Activated gamma-delta T cell treated with Interleukin-2 at 50 U/mL for 16 hours (primary cell): Measurements from ENCODE around the gene FLAD1.

Experiments used
- DNase-seq: peaks from one replicate; pipeline ENCODE4 v3.0.0-alpha.2; 2020

Gene FLAD1

DNA sequence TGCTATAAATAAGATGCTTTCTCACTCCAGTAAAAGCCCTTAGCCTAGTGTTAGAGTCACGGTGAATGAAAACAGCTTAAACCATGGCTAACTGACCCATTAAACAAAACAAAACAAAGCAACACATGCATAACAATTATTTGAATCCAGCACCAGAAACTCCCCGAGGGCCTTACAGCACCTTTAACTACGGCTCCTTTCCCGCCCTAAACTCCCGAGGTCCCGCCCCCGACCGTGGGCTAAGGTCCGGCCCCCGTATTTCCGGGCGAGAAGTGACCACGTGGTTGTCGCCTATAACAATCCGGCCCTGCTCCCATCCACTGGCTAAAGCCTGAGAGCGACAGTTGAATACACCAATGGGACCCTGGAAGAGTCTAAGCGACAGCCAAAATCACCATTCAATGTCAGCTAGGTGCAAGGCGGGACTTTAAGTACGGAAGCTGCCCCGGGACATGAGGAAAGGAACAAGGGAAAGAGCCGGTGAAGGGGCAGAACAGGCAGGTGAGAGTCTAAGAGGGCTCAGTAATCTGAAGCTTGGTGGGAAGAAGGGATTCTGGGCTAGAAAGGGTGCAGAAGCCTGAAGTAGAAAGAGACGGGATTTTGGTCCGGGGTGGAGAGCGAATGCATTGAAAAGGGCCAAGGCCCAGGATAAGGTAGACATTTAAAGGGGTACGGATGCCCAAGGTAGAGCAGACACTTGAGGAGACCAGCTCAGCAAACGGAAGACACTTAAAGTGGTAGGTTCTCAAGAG is at the start of gene FLAD1:
Gene FLAD1 (plus strand): TSS at position 448 of the 752 bp plus-strand sequence. CDS start 351 bp downstream, outside the sequence.
- peak; percentile 93 for DNase-seq

DNA sequence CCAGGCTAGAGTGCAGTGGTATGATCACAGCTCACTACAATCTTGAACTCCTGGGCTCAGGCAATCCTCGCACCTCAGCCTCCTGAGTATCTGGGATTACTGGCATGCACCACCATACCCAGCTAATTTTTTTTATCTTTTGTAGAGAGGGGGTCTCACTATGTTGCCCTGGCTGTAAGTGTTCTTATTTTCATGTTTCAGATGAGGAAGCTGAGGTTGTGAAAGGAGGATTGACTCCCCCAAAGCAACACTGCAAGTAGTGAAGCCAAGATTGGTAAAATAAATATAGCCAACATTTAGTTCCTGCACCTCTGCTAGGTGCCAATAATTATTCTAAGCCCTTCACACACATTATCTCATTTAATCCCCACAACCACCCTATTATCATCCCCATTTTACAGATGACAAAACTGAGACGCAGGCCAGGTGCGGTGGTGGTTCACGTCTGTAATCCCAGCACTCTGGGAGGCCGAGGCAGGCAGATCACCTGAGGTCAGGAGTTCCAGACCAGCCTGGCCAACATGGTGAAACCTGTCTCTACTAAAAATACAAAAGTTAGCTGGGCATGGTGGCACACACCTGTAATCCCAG is 48.7 kb upstream of the FLAD1 start:
- DNase-seq = no peak

- no peak for DNase-seq
Measured at GRCh38 chr1:154935749-154936554, 47.2 kb upstream of the FLAD1 start.

- DNase-seq = peak; percentile 96
Measured at GRCh38 chr1:154936555-154937084, 46.5 kb upstream of the FLAD1 start, which contains the start of gene PMVK. Gene PMVK (minus strand): TSS chr1:154936719. CDS start chr1:154936685, 34 bp downstream.

GRCh38 chr1:154937085-154937987 is 45.8 kb upstream of the FLAD1 start:
- DNase-seq = peak; percentile 83

DNA sequence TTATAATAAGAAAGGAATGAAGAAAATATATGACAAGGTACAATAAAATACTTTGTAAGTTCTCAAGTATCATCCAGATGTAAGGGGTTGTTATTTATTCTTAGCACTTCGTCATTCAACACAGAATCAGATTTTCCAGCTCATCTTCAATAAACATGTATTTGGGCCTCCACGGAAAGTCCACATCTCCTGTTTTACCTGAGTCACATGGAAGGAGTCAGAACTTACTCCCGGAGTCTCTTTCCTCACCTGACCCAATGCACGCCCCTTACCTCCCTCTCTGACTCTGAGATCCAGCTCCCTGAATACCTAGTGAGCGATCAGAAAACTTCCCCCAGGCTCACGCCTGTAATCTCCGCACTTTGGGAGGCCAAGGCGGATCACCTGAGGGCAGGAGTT is 45.2 kb upstream of the FLAD1 start:
- no peak for DNase-seq

DNA sequence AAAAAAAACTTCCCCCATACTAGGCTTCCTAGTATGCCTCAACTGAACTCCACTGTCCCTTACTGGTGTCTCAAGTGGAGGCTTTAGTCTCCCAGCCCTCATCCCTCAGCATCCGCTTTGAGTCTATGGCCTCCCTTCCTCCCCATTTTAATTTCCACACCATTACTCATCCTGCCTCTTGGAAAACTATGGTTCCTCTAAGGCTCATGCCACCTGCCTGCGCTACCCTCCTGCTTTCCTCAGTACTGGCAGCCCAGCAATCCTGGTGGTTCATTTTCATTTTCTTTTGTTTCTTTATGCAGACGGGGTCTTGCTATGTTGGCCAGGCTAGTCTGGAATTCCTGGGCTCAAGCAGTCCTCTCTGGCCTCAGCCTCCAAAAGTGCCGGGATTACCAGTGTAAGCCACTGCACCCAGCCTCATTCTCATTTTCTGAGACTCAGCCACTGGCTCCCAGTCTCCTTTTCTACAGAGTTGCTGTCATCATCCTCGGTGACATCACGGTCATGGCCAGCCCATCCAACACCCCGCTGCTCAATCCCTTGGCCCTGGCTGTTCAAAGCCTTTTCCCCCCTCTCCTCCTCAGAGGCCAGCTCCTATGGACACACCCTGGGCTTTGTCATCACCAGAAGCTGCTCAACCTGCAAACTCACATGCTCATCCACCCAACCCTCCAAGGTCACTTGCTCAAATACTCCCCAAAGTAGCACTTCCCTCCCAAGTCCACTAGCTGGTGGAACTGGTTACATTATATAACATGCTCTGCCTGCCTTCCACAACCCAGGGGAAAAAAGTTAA is 44.3 kb upstream of the FLAD1 start:
- DNase-seq = no peak

DNA sequence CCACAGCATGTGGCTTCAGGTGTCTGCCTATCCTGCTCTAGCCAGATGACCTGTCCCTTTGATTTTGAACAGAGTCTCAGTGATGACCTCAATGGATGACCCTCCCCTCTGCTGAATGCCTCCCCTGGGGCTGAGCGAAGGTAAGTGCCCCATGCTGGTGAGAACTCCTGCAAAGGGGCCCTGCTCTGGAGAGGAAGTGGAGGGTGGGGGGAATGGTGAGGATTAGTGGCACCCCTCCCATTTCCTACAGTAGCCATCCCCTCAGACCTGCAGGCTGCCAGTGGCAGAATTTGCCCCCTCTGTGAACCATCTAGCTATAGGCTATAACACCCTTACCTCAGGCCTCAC is 43.0 kb upstream of the FLAD1 start:
- DNase-seq = no peak

DNA sequence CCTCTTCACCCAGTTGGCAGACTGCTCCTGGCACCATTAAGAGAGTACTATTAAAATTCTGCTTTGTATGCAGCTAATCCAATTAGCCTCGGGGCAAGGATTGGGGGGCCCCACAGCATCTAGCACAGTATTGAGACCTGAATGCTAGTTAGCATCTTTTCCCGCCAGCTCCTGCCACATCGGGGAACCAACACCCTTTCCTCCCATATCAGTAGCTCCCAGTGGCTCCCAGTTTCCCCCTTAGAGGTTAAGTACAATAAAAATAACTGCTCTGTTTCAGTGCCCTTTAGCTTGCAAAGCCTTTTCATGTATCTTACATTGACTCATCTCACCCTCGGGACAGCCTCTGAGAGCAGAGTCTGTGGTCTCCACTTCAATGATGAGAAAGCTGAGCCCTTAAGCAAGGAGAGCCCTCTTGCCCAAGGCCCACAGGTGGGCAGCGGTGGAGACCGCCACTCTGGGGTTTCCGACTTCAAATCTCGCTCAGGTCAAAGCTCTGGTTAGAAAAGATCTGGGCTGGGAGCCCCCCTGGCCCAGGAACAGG is 42.4 kb upstream of the FLAD1 start:
- no peak for DNase-seq

DNA sequence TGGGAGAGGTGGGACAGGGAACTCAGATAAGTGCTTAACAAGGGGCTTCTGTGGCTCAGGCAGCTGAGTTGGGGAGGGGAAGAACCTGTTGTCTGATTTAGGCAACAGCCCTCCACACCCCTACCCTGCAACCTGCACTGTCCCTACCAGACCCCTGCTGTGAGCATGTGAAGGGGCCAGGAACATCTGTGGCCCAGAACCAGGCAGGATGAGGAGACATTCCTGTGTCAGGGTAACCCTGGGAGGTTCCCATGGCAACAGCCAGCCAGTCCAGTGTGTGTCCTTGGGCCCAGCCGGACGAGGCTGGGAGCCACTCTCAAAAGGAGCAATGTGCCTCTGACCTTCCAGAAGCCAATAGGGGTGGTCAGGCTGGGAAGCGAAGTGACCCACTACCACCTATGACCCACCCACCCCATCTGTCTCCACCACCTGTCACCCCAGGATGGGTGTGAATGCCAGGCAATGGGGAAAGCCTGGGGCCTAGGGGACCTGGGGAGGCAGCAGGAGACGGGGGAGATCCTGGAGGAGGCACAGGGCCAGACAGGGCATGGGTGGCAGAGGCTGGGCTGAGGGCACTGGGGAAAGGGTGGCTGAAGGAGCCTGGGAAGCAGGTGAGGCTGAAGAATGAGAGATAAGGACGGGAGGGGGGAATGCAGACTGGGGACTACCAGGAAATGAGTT is 41.7 kb upstream of the FLAD1 start:
- DNase-seq = no peak

GRCh38 chr1:154943649-154944400 is 39.3 kb upstream of the FLAD1 start:
- no peak for DNase-seq

- no peak for DNase-seq
Measured at GRCh38 chr1:154944401-154945159, 38.6 kb upstream of the FLAD1 start.

DNA sequence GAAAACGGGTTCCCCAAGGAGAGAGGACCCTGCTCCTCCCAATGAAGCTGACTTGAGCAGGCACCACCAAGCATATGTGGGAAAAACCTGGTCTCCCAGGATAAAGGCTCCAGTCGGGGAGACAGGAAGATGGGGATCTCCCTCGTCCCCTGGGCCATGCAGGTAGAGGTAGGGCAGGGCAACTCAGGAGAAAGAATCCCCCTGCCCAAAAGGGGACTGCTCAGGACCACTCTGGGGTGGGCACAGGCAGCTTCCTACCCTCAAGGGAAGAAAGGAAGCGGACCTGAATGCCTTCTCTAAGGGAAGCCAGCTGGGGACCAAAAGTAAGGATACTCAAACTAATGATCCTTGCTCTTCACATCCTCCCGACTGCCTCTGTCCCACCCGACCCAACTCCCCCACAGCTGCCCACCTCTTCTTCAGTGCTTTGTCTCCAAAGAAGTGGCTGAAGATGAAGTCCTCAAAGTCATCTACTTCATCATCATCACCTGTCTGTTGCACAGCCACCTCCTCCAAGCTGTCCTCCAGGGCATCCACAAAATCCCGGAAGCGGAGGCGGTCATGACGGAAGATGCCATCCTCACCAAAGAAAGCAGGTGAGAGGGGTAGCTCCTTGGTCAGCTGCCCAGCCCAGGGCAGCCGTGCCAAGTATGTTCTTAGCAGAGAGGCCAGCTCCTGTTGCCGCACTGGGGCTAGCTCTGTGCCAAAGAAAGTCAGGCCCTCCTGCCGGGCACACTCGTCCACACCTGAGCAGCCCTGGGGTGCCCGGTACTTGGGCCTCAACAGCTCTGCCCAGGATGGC is 37.8 kb upstream of the FLAD1 start:
- no peak for DNase-seq

GRCh38 chr1:154945962-154946850 is 36.9 kb upstream of the FLAD1 start:
- DNase-seq = no peak

DNA sequence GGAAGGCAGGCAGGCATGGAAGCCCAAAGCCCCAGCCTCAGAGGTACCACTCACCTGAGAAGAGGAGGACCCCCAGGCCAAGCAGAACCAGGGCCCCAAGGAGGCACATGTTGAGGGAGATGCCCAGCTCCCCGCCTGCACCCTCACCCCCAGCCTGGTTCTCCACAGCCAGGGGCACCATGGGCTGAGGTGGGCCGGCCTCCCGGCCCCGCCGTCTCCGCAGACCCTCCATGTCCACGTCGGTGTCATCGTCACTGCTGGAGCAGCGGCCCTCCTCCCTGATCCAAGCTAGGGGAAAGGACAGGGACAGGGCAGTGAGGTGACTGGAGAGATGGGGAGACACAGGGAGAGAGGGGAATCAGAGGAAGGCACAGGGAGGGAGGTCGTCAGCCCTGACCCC is 35.1 kb upstream of the FLAD1 start:
- DNase-seq = no peak

DNA sequence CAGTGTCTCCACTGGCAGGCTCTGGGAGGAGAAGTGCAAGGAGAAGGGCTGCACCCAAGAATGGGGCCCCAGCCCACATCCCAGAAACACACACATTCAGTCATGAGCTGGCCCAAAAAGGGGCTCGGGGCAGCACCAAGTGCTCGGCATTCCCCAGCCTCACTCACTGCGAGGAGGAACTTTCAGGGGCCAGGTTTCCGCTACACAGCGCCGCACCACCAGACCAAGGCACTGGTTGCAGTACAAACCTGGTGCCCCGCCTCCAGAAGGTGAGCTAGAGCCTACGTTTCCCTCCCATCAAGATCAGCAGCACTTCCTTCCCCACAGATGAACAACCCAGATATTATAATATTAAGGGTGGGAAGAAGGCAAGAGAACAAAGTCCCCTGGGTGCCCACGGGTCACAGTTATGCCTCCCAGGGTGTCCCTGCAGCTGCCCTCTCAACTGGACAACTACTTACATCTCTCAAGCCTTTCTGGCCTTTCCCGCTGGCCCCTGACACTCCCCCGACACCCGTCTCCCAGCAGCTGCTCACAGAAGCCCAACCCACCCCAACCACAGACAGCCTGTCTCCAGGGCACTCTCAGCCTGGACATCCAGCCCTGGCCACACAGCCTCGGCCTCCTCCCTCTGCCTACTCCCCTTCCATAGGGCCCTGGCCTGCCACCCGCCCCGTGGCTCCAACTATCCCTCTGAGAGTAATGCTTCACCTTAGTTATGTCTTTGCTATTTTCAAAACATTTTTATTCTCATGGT is 31.1 kb upstream of the FLAD1 start:
- peak; percentile 49 for DNase-seq
